SK-N-SH treated with all-trans-retinoic acid at 6 μM for 48 hours (cell line): ENCODE data around the gene RAE1.

Experiments
- ATAC-seq: fragments of 200-7000 bp; cut with Tn5 transposase; 3 replicates; pipeline ENCODE4 v1.9.1; 2020; ENCODE audit warnings: mild to moderate bottlenecking, moderate library complexity
- ARNTL ChIP-seq: fragments of 450-650 bp; formaldehyde crosslinking; IDR thresholded peaks from 2 replicates; pipeline ENCODE4 v1.5.0; 2020; ENCODE audit warnings: low read depth, mild to moderate bottlenecking, moderate library complexity, borderline replicate concordance
- BACH2 ChIP-seq: fragments of 250-450 bp; sonication (Bioruptor Pico); IDR thresholded peaks from 2 replicates; pipeline ENCODE4 v1.9.0; 2021; ENCODE audit warnings: mild to moderate bottlenecking, borderline replicate concordance
- CSDC2 ChIP-seq: fragments of 250-450 bp; sonication (Bioruptor Pico); IDR thresholded peaks from 2 replicates; pipeline ENCODE4 v1.5.0; 2020; ENCODE audit warnings: mild to moderate bottlenecking, moderate library complexity
- CSRNP3 ChIP-seq: fragments of 250-450 bp; sonication (Bioruptor Pico); IDR thresholded peaks from 2 replicates; pipeline ENCODE4 v1.5.1; 2021; ENCODE audit warnings: mild to moderate bottlenecking, moderate library complexity
- ESRRG ChIP-seq: fragments of 250-450 bp; sonication (Bioruptor Pico); IDR thresholded peaks from 2 replicates; pipeline ENCODE4 v1.6.1; 2021; ENCODE audit warnings: mild to moderate bottlenecking
- GLIS3 ChIP-seq: fragments of 250-450 bp; sonication (Bioruptor Pico); IDR thresholded peaks from 2 replicates; pipeline ENCODE4 v1.5.0; 2020; ENCODE audit warnings: mild to moderate bottlenecking, moderate library complexity
- ISL1 ChIP-seq: fragments of 250-450 bp; sonication (Bioruptor Pico); IDR thresholded peaks from 2 replicates; pipeline ENCODE4 v2.1.2; 2022; ENCODE audit warnings: mild to moderate bottlenecking, moderate library complexity
- OSR1 ChIP-seq: fragments of 250-450 bp; sonication (Bioruptor Pico); IDR thresholded peaks from 2 replicates; pipeline ENCODE4 v1.8.0; 2022; ENCODE audit warnings: moderate library complexity, mild to moderate bottlenecking, inconsistent platforms
- PPARA ChIP-seq: fragments of 250-450 bp; sonication (Bioruptor Pico); IDR thresholded peaks from 2 replicates; pipeline ENCODE4 v1.5.0; 2020; ENCODE audit warnings: mild to moderate bottlenecking, borderline replicate concordance
- RARB ChIP-seq: fragments of 250-450 bp; sonication (Bioruptor Pico); IDR thresholded peaks from 2 replicates; pipeline ENCODE4 v1.8.0; 2021; ENCODE audit warnings: mild to moderate bottlenecking, moderate library complexity
- SNAI2 ChIP-seq: fragments of 250-450 bp; sonication (Bioruptor Pico); IDR thresholded peaks from 2 replicates; pipeline ENCODE4 v1.5.0; 2020; ENCODE audit warnings: mild to moderate bottlenecking, moderate library complexity
- TCF4 ChIP-seq: fragments of 250-450 bp; sonication (Bioruptor Pico); IDR thresholded peaks from 2 replicates; pipeline ENCODE4 v1.8.0; 2021; ENCODE audit warnings: mild to moderate bottlenecking, moderate library complexity, borderline replicate concordance
- TOX ChIP-seq: fragments of 250-450 bp; sonication (Bioruptor Pico); IDR thresholded peaks from 2 replicates; pipeline ENCODE4 v1.8.0; 2021; ENCODE audit warnings: mild to moderate bottlenecking, moderate library complexity, borderline replicate concordance
- TSHZ2 ChIP-seq: fragments of 250-450 bp; sonication (Bioruptor Pico); IDR thresholded peaks from 2 replicates; pipeline ENCODE4 v1.5.0; 2020; ENCODE audit warnings: mild to moderate bottlenecking, moderate library complexity
- ZC3H10 ChIP-seq: fragments of 250-450 bp; sonication (Bioruptor Pico); IDR thresholded peaks from 2 replicates; pipeline ENCODE4 v1.5.1; 2021; ENCODE audit warnings: mild to moderate bottlenecking, moderate library complexity
- ZFP3 ChIP-seq: fragments of 250-450 bp; sonication (Bioruptor Pico); IDR thresholded peaks from 2 replicates; pipeline ENCODE4 v1.5.0; 2020; ENCODE audit warnings: mild to moderate bottlenecking, moderate library complexity
- ZFP30 ChIP-seq: fragments of 450-650 bp; formaldehyde crosslinking; IDR thresholded peaks from 2 replicates; pipeline ENCODE4 v1.5.0; 2022; ENCODE audit warnings: mild to moderate bottlenecking, moderate library complexity
- ZNF565 ChIP-seq: fragments of 450-650 bp; formaldehyde crosslinking; conservative IDR thresholded peaks from 2 replicates; pipeline ENCODE4 v1.5.0; 2020; ENCODE audit warnings: low read depth, mild to moderate bottlenecking, moderate library complexity
- ZNF8 ChIP-seq: fragments of 450-650 bp; formaldehyde crosslinking; IDR thresholded peaks from 2 replicates; pipeline ENCODE4 v1.5.0; 2020; ENCODE audit warnings: mild to moderate bottlenecking, moderate library complexity
- TF ChIP-seq, protein P1 (sequence below): fragments of 250-450 bp; sonication (Bioruptor Pico); IDR thresholded peaks from 2 replicates; pipeline ENCODE4 v1.5.1; 2020; ENCODE audit warnings: low read depth, mild to moderate bottlenecking, moderate library complexity
- TF ChIP-seq, protein P2 (sequence below): fragments of 250-450 bp; sonication (Bioruptor Pico); IDR thresholded peaks from 2 replicates; pipeline ENCODE4 v1.8.0; 2021; ENCODE audit warnings: low read depth, mild to moderate bottlenecking, moderate library complexity, borderline replicate concordance

Gene RAE1

GRCh38 chr20:57390604-57391438, 39.8 kb downstream of the RAE1 start, which contains the start of gene RBM38:
RBM38 (plus strand) TSS chr20:57391396; CDS start chr20:57391582, 186 bp downstream.
- peak; percentile 89 for ATAC-seq
- TF ChIP-seq PPARA (CRISPR knock-in tag) (no peak), ZNF565 (no peak), GLIS3 (CRISPR knock-in tag) (no peak), TCF4 (CRISPR knock-in tag) (no peak), ISL1 (CRISPR knock-in tag) (no peak), CSDC2 (no peak), ARNTL (CRISPR knock-in tag) (no peak), SNAI2 (CRISPR knock-in tag) (no peak), TSHZ2 (CRISPR knock-in tag) (no peak)

DNA sequence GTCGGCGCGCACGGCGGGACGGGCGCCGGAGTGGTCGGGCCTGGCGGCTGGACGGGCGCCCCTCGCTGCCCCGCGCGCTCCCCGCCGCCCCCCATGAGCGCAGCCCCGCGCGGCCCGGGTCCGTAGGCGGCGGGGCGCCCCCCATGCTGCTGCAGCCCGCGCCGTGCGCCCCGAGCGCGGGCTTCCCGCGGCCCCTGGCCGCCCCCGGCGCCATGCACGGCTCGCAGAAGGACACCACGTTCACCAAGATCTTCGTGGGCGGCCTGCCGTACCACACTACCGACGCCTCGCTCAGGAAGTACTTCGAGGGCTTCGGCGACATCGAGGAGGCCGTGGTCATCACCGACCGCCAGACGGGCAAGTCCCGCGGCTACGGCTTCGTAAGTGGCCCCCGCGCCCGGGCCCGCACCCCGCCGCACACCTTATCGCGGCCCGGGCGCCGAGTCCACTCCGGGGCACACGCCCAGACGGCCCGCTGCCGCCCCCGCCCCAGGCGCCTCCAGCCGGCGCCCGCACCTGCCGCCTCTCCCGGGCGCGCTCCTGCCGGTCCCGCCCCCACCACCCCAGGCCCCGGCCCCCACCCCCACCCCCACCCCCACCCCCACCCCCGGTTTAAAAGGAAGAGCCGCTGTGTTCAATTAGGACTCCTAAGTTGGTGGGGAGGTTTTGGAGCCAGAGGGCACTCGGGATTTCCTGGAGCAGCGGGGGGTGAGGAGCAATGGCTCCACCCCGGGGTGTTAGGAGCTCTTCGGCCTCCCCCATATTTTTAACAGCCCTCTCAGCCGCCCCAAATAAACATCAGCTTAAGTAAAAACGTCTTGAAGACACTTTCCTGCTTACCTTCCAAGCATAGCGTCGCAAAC, 40.6 kb downstream of the RAE1 start:
- ATAC-seq, result no peak
- TF ChIP-seq OSR1 (CRISPR knock-in tag) (no peak), TOX (no peak), ZC3H10 (no peak), ZNF8 (CRISPR knock-in tag) (no peak), RARB (CRISPR knock-in tag) (no peak), ZFP30 (CRISPR knock-in tag) (no peak), BACH2 (CRISPR knock-in tag) (no peak), ZFP3 (CRISPR knock-in tag) (no peak), TCF4 (CRISPR knock-in tag) (no peak), GLIS3 (CRISPR knock-in tag) (no peak), ZNF565 (no peak), ARNTL (CRISPR knock-in tag) (no peak), PPARA (CRISPR knock-in tag) (no peak), ISL1 (CRISPR knock-in tag) (no peak)
- TF ChIP-seq, protein P1, sequence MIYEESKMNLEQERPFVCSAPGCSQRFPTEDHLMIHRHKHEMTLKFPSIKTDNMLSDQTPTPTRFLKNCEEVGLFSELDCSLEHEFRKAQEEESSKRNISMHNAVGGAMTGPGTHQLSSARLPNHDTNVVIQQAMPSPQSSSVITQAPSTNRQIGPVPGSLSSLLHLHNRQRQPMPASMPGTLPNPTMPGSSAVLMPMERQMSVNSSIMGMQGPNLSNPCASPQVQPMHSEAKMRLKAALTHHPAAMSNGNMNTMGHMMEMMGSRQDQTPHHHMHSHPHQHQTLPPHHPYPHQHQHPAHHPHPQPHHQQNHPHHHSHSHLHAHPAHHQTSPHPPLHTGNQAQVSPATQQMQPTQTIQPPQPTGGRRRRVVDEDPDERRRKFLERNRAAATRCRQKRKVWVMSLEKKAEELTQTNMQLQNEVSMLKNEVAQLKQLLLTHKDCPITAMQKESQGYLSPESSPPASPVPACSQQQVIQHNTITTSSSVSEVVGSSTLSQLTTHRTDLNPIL (CRISPR knock-in tag), result no peak
- TF ChIP-seq, protein P2, sequence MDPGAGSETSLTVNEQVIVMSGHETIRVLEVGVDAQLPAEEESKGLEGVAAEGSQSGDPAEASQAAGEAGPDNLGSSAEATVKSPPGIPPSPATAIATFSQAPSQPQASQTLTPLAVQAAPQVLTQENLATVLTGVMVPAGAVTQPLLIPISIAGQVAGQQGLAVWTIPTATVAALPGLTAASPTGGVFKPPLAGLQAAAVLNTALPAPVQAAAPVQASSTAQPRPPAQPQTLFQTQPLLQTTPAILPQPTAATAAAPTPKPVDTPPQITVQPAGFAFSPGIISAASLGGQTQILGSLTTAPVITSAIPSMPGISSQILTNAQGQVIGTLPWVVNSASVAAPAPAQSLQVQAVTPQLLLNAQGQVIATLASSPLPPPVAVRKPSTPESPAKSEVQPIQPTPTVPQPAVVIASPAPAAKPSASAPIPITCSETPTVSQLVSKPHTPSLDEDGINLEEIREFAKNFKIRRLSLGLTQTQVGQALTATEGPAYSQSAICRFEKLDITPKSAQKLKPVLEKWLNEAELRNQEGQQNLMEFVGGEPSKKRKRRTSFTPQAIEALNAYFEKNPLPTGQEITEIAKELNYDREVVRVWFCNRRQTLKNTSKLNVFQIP (CRISPR knock-in tag), result no peak

DNA sequence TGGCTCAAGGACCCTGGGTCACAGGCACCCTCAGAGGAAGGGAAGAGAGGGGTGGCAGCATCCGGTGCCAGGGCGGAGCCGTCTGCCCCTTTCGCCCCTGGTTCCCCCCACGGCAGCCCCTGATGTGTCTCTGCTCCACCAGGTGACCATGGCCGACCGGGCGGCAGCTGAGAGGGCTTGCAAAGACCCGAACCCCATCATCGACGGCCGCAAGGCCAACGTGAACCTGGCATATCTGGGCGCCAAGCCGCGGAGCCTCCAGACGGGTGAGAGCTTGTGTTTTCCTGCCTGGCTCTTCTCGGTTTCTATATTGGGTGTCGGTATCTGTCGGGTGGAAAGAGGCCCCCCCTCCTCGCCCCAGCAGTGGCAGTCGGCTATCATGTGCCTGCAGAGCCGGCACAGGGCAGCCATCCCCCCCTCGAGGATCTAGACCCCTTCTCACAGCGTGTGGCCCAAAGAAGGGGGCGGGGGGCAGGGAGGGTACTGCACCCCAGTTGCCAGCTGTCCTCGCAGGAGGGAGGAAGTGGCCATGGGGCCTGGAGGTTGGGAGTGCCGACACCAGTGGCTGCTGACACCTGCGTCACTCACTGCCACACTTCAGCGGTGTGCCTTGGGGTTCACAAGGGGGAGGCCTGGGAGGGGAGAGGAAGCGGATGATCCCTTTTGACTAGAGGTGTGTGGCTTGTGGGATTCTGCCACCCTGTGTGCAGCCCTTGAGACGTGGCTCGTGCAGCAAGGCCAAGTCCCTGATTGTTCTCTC, 41.6 kb downstream of the RAE1 start:
- TF ChIP-seq ZFP30 (CRISPR knock-in tag) (no peak), CSRNP3 (CRISPR knock-in tag) (no peak), CSDC2 (no peak), ZC3H10 (no peak), BACH2 (CRISPR knock-in tag) (no peak), TOX (no peak), ZFP3 (CRISPR knock-in tag) (no peak), ZNF8 (CRISPR knock-in tag) (no peak), RARB (CRISPR knock-in tag) (no peak), ZNF565 (no peak), ESRRG (no peak), ARNTL (CRISPR knock-in tag) (no peak), PPARA (CRISPR knock-in tag) (no peak)
- TF ChIP-seq, protein P2 (CRISPR knock-in tag), result no peak
- TF ChIP-seq, all 23 proteins: peak for 0
- no peak for ATAC-seq
